HG02623 (cell line): ENCODE results near the gene CGRRF1.

ENCODE experiments used
- ATAC-seq: cut with Tn5 transposase; IDR thresholded peaks from one replicate; pipeline ENCODE4 v1.9.1; 2021; ENCODE audit warnings: moderate library complexity; ENCODE audit not compliant: unreplicated experiment

Gene CGRRF1, protein sequence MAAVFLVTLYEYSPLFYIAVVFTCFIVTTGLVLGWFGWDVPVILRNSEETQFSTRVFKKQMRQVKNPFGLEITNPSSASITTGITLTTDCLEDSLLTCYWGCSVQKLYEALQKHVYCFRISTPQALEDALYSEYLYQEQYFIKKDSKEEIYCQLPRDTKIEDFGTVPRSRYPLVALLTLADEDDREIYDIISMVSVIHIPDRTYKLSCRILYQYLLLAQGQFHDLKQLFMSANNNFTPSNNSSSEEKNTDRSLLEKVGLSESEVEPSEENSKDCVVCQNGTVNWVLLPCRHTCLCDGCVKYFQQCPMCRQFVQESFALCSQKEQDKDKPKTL

DNA sequence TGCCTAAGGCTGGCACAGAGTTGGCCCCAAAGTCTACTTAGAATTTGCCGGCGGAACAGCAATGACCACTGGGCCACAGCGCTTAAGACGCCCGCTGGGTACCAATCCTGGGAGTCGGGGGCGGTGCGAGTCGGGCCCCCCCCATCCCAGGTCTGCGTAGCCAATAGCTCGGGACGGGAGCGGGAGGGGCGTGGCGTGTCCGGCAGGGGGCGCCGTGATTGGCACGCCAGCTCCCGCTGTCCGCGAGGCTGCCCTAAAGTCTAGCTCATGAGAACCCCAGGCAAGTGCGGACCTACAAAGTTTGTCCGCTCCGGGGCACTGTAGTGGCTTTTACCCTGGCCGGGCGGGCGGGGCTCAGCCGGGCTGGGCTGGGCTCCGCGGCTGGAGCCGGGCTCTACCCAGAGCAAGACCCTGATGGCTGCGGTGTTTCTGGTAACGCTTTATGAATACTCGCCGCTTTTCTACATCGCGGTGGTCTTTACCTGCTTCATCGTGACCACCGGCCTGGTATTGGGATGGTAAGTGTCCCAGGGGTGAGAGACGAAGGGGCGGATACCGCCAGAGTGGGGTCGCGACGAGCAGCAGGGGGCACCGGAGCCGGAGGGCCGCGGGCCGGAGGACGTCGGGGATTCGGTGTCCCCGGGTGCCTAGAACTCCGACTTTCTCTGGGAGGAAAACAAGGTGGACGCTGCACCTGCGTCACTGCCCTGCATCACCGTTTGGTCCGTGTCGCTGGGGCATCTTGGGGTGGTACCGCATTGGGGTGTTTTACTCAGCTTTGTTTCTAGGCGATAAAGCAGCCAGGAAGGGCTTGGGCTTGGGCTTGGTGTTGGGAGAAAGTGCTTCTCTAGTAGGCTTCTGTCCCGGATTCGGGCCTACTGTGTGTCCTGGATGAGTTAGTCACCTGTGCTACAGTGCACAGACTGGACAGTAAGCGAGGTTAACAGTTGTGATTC, at the start of gene CGRRF1:
Gene CGRRF1, plus strand, starts transcription at position 361 of the 956 bp plus-strand sequence. Its CDS starts 54 bp downstream, at position 415.
- peak; percentile 96 for ATAC-seq

DNA sequence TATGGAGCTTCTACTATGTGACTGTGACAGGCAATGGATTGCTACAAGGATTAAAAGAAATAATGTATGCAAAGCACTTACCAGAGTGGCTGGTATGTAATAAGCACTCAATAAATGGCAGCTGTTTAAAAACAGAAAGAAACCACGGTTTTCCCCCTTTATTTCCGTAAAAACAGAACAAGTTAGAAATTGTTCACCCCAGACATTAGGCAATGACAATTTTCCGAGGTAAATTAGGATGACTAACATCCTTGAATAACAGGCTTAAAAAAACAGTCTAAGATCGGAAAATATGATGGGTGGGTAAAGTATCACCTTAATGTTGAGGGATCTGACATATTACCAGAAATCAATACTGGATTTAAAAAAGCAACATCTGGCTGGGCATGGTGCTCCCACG, 47.7 kb upstream of the CGRRF1 start:
- no peak for ATAC-seq

DNA sequence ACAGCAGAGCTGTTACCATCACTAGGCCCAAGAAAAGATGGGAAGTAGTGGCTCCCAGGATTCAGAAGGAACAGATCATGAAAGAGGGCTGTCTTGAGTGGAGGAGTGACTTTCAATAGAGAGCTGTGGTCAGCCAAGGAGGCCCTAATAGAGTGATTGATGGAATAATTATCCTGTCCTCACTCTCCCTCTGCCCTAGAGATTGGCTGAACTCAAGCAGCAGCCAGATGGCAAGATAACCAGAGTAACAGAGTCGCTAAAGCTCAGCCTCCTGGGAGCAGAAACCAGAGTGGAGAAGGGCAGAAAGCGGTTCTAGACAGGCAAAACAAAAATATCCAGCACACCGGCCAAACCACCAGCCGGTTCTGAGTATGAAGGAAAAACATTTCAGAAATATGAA, 44.1 kb upstream of the CGRRF1 start:
- ATAC-seq: no peak

DNA sequence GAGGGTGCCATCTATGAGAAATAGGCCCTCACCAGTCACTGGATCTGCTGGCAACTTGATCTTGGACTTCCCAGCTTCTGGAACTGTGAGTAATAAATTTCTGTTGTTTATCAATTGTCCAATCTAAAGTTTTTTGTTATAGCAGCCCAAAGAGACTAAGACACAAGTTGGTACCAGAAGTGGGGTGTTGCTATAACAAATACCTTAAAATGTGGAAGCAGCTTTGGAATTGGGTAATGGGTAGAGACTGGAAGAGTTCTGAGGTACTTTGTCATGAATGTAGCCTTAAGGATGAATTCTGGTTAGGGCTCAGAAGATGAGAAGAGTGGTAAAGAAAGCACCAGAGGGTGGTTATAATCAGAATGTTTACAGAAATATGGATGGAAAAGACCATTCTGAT, 42.4 kb upstream of the CGRRF1 start:
- ATAC-seq: no peak

DNA sequence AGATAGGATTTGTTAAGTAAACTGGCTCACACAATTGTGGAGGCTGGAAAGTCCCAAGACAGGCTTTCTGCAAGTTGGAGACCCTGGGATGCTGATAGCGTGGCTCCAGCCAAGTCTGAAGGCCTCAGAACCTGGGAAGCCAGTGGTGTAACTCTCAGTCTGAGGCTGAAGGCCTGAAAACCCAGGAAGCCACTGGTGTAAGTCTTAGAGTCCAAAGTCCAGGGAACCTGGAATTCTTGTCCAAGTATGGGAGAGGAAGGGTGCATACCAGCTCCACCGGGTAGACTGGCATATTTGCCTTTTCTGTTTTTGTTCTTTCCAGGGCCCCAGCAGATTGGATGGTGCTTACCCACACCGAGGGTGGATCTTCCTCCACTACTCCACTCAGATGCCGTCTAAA, 39.0 kb upstream of the CGRRF1 start:
- ATAC-seq: no peak

DNA sequence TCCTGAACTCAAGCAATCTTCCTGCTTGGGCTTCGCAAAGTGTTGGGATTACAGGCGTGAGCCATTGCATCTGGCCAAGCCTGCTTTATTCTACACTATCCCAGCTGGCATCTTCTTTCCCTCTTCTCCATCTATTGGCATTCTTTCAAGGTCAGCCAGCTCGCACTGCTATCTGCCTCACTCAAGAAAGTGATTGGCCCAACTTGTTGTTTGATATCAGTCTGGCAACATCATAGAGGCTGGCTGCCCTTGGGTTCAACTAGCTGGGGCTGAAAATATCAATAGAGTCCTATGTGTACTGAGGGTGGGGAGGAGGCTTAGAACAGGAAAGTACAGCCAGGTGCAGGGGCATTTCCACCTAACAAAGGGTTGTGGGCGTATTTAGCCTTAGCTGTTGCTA, 38.1 kb upstream of the CGRRF1 start:
- ATAC-seq: no peak

DNA sequence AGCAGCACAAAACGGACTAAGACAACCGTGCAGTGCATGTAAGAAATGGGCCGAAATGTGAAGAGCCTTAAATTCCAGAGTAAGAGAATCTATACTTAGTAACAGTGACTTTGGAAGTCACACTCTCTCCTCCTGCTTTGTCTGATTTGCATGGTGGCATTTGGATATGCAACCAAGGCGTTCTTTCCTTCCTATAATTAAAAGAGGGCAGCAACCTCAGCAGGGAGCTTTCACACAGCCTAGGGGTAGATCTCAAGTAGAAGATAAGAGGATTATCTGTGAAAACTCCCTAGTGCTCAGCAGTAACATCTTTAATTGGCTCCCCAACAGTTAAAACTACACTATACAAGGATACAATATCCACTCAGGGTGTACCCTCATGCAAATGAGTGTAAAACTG, 37.4 kb upstream of the CGRRF1 start:
- ATAC-seq: no peak

DNA sequence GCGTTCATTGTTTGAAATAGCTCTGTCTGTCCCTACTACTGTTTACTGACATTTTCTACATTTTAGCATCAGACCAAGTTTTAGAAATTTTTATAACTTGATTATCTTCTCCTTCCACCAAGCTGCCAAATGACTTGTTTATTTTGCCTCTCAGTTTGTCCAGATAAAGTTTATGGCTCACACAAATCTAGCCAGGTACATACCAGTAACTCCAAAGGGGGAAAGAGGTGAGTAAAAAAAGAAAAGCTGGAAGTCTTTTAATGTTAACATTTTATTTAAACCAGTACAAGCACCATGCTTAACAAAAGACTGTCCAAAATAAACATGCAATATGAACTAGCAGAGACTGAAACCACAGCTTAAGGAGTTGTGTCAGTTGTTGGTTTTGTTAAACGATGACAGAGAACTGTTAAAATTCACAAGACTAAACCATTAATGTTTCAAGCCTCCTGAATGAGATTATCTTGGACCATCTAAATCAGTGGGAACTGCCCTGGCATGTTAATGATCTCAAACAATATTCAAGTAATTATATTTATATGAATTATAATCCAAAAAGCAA, 35.4 kb upstream of the CGRRF1 start:
- ATAC-seq: no peak

DNA sequence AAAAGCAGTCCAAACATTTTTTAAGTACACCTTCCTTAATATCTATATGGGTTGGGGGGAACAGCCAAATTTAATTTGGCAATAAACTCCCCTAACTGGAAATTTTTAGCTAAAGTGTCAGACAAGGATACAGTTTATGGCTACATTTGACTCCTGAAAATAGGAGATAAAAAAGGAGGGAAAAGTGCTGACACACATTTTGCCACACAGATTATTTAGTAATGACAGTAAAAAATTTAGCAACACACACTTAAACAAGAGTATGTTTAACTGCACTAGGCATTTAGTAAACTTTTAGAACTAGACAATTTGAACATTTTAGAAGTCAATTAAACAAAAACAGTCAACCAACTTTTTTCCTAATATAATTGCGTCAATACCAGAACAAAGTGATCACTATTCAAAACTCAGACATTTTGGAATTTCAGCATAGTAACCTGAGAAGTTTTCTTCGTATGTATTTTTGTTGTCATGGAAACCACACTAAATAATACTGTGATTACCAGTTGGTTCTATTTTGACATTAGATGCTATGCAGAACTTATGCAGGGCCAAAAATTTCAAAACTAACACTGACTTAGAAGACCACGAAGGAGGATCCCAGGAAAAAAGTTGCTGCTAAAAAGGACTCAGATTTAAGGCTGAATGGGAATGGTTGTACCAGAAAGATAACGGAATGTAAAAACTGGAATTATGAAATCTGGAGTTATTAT, 34.4 kb upstream of the CGRRF1 start:
- no peak for ATAC-seq

DNA sequence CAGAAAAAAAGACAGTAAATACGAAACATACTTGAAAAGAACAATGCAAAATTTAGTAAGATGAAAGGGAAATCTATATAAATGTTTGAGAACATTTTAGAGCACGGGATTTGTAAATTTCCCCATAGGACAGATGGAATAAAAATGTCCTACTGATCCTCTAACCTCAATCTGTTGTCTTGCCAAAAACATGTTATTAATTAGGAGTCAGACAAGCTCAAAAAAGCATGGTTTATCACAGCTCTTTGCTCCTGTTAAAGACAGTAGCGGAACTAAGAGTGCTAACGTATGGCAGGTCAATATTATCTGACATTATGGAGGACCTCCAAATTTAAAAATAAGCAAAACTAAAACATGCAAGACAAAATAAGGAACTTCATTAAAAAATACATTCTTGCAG, 33.8 kb upstream of the CGRRF1 start:
- no peak for ATAC-seq

DNA sequence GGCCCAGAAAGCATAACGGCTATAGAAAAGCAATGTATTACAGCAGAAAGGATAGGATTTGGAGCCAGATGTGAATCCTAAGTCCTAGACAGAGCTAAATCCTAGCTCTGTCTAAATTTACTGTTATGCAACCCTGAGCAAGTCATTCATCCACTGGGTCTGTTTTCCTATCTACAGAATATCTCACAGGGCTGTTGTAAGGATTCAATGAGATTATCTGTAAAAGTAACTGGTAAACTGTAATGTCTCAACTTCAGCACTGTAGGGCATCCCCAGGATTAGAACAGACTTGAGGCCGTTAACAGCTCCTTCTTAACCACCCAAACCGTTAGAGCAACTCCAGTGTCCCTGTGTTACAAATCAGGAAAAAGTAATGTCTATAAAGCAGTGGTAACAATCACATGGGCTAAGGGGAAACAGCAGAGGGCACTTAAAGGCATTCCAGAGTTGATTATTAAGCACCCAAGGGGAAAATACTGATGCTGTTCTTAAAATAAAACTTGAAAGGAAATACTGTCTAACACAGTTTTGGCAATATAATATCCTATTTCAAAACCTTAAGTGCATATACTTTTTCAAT, 31.0 kb upstream of the CGRRF1 start:
- ATAC-seq: no peak

DNA sequence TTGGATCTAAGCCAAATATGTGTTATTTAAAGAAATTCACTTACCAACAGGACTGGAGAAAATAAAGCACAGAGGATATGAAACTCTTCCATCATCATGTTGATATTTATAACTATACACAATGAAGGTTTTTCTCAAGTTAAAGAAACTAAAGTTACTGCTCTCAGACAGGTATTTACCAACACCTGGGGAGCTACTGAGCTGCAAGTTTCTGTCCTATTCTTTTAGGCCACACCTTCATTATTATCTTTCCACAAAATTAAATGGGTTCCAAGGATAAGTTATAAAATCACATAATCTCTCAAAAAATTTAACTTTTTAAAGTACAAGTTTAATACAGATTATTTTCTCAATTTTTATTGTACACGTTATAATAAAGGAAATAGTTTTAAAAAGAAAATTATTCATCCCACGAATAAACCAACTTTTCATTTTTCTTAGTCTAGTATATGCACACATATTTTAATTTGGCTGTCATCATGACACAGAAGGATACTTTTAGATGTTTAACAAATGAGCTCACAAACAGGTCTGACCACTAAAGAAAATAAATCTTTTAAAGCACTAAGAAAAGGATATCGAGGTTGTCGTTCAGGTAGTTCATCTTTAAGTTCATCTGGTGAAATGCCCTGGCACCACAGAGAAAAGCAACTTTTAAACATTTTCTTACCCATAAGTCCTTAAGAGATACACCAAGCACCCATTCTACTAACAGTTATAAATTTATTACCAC, 28.7 kb upstream of the CGRRF1 start:
- no peak for ATAC-seq

DNA sequence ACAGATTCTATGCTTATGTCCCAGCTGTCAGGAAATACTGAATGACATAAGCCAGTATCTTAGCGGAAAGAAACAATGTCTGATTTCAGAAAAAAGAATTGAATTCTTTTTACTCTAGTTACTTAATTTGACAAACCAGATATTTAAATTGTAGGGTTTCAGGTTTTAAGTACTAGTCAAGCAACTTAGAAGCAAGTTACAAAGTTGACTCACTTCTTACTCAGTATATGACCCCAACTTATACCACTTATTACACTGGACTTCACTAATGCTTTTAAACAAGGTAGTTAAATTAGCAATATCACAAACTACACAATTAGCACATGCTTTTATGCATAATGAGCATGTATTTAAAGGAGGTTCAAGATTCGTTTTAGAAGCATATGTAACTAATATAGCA, 28.0 kb upstream of the CGRRF1 start:
- no peak for ATAC-seq

DNA sequence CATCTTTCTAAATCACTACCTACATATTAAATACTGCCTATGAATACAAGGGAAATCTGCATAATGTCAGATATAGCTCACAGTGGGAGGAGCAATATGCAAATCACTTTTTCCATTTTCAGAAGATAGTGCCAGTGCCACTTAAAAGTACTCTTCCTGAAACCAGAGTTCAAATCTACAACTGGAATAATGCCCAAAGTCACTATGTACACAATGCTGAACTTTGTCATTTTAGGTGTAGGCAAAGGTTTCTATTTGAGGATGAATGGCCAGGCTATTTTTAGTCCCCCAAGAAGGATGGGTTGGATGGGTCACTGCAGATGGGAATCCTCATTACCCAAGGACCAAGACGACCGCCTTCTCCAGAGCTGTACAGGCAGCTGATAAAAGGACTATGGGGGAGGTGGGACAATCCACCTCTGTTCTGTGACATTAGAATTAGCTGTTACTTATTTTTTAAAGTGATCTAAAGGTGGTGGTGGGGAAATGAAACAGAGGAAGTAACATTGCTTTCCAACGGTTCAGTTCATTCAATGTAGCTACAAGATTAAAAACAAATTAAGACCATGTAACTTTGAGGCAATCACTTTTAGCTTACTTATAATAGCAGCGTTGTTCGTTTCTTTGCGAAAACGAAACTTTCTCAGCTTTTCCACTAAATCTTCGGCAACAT, 26.5 kb upstream of the CGRRF1 start:
- no peak for ATAC-seq

DNA sequence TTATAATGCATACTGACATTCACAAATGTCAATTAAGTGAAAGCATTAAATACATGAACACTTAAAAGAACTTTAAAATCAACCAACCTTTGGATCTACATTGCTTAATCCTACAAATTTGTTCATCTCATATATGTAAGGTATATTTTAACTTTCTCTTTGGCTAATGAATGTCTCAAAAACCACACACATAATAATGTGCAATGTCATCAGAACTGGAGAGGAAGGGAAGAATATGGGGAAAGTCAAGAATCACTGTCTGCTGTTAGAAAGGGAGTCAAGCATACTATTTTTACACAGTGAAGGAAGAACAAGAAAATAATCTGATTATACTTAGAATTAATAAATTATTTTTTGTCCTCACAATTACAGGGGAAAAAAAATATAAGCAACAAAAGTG, 25.9 kb upstream of the CGRRF1 start:
- no peak for ATAC-seq

DNA sequence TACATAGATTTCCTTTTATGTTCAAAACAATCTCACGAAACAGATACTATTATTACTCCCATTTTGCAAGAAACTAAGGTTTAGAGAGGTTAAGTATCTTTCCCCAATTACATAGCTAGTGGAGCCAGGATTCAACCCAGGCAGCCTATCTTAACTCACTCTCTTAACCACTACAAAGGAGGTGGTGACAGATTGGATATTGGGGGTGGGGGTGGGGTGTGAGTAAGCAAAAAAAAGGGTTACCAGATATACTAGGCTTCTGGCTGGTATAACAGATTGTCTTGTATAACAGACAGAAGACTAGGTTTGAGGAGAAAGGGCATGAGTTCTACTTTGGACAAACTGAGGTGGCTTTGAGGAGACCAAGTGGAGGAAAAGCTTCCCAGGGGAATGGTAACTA, 23.0 kb upstream of the CGRRF1 start:
- no peak for ATAC-seq

DNA sequence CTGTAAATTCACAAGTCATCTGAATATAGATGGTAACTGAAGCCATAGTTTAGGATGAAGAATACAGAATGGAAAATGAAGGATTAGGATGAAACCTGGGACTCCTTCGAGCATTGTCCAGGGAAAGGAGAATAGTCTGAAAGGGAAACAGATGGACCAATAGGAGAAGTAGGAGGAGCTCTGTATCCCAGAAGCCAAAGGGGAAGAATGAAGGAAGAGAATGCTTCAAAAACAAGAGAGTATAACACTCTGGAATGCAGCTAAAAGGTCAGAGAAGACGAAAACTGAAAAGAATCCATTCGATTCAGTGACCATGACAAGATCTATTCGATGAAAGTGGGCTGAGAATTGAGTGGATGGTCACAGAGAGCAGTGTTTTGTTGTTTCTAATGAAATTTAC, 21.9 kb upstream of the CGRRF1 start:
- no peak for ATAC-seq

DNA sequence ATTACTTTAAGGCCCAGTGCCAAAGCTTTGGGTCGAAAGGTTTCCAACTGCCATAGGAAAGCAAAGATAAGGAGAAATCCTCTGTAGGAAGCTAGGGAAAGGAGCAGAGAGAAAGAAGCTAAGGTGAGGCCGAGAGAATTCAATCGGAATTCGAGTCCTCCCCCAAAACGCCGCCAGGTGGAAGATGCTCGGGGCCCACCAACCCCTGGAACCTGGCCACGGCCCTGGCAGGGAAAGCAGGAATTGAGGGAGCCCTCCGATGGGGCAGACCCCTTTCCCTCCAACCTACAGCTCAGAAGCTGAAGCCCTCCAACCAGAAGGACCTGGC, 21.4 kb upstream of the CGRRF1 start:
- ATAC-seq: peak; percentile 12

DNA sequence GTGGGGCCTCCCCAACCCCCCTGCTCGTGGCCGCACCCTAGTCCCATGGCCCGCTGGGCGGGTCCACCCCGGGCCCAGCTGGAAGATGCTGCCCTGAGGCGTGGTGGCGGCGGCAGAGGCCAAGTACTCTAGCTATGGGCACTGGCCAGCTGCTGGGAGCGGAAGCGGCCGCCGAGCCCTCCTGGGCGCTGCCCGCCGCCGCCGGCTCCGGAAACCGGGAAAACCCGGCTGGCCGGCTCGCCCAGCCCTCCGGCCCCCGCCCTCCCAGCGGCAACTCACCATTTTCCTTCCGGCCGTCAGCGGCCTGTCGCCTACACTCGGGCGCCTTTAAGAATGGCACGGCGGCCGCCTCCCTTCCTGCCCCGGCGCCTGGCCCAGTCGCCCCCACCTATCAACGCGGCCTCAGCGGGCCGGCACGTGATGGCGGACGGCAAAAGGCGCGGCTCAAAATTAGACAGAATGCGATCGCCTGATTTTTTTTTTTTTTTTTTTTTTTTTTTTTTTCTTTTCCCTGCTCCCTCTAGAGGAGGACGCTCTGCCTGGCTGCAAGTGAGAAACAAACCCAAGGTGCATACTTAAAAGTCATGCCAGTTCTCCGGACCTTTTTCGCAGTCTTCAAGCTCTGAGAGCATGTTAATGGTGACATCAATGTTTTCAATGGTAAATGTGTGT, 20.9 kb upstream of the CGRRF1 start, which contains the start of gene GMFB:
Gene GMFB, minus strand, starts transcription at position 335 of the 672 bp plus-strand sequence. Its CDS starts 53 bp downstream, at position 282.
- peak; percentile 91 for ATAC-seq
